ENCODE measurements around the gene CTSH. TPM values are rescaled to one million over a fixed set of nuclear protein-coding genes. Genes with fewer than 3 reads are reported as not detected.

Gene CTSH
- total RNA-seq, 1 experiment from 2014 or later, result 146 TPM

GRCh38 chr15:78950902-78951840, 6.3 kb upstream of the CTSH start:
- ChIA-PET POLR2A (ENCODE audit: unreplicated experiment) (no interaction called here), CTCF (interaction anchor here (0.7 kb wide), 1 partner anchor 20 kb away, joined by 3 read pairs; no protein-coding TSS in a partner anchor)
- no peaks in the 10 kb centered on the region for H3F3A ChIP-seq (ENCODE audit: low read length, unreplicated experiment)
- H4K20me1 ChIP-seq (ENCODE audit: low read length), result no peaks in the 10 kb centered on the region
- intact Hi-C loops (cut with micrococcal nuclease), result loop anchor here (2.0 kb wide), 1 partner anchor 28 kb away; no protein-coding TSS in a partner anchor
- TF ChIP-seq EZH2phosphoT487 (IDR thresholded peaks at IDR 0.05; ENCODE audit: borderline replicate concordance, low read length) (no peak), CTCF (conservative IDR thresholded peaks at IDR 0.05; ENCODE audit: low read depth, low read length) (peak; percentile 34; the same call in 1 of the 2 replicates)
- peak; percentile 62 for ATAC-seq
- H3K36me3 ChIP-seq (ENCODE audit: low read depth, low read length), result no peaks in the 10 kb centered on the region
- H3K4me1 ChIP-seq (ENCODE audit: insufficient read depth, low read length), result peaks cover 41% of the 10 kb centered on the region
- H3K4me3 ChIP-seq (ENCODE audit: low read length), result peak overlapping the region; percentile 37
- H3K9me3 ChIP-seq (ENCODE audit: low read length), result no peaks in the 10 kb centered on the region
- DNase-seq, result peak; percentile 60
- H3K9ac ChIP-seq (ENCODE audit: low read length), result peak overlapping the region; percentile 11
- H3K4me2 ChIP-seq (ENCODE audit: low read length), result peak overlapping the region; percentile 59
- BruUV-seq (replicated peaks), result no TSS peak
- no peaks in the 10 kb centered on the region for H3K27me3 ChIP-seq (ENCODE audit: low read length)
- peak overlapping the region; percentile 5 for H2AFZ ChIP-seq (ENCODE audit: low read length)
- peak overlapping the region; percentile 88 for H3K27ac ChIP-seq (ENCODE audit: low read length)
- H3K79me2 ChIP-seq (ENCODE audit: low read length), result no peaks in the 10 kb centered on the region
- no peaks in the 10 kb centered on the region for H3K9me2 ChIP-seq (replicated peaks; ENCODE audit: low read length)

GRCh38 chr15:78950343-78950742, 5.5 kb upstream of the CTSH start:
- no peaks in the 10 kb centered on the region for H3K9me2 ChIP-seq (replicated peaks; ENCODE audit: low read length)
- ATAC-seq (no peak), DNase-seq (no peak)
- no peak overlapping the region for H3K4me3 ChIP-seq (ENCODE audit: low read length)
- H2AFZ ChIP-seq (ENCODE audit: low read length), result no peak overlapping the region
- ChIA-PET CTCF (interaction anchor here (0.7 kb wide), 1 partner anchor 19 kb away, joined by 3 read pairs; no protein-coding TSS in a partner anchor), POLR2A (ENCODE audit: unreplicated experiment) (no interaction called here)
- BruUV-seq (replicated peaks), result no TSS peak
- no peaks in the 10 kb centered on the region for H3F3A ChIP-seq (ENCODE audit: low read length, unreplicated experiment)
- H3K9ac ChIP-seq (ENCODE audit: low read length), result no peak overlapping the region
- H3K9me3 ChIP-seq (ENCODE audit: low read length), result no peaks in the 10 kb centered on the region
- H3K27me3 ChIP-seq (ENCODE audit: low read length), result no peaks in the 10 kb centered on the region
- H4K20me1 ChIP-seq (ENCODE audit: low read length), result no peaks in the 10 kb centered on the region
- intact Hi-C loops (cut with micrococcal nuclease), result loop anchor here (2.0 kb wide), 1 partner anchor 28 kb away; no protein-coding TSS in a partner anchor
- no peak overlapping the region for H3K27ac ChIP-seq (ENCODE audit: low read length)
- no peaks in the 10 kb centered on the region for H3K79me2 ChIP-seq (ENCODE audit: low read length)
- H3K4me1 ChIP-seq (ENCODE audit: insufficient read depth, low read length), result peaks cover 41% of the 10 kb centered on the region
- 0 out of 2 replicates have a peak overlapping the region, but pooled peaks have one; percentile 42 for H3K4me2 ChIP-seq (ENCODE audit: low read length)
- H3K36me3 ChIP-seq (ENCODE audit: low read depth, low read length), result no peaks in the 10 kb centered on the region
- TF ChIP-seq EZH2phosphoT487 (IDR thresholded peaks at IDR 0.05; ENCODE audit: borderline replicate concordance, low read length) (no peak), CTCF (conservative IDR thresholded peaks at IDR 0.05; ENCODE audit: low read depth, low read length) (no peak), EZH2 (IDR thresholded peaks at IDR 0.05; ENCODE audit: low read length, unreplicated experiment) (no peak)
